Colonic mucosa (tissue), 4 donors: ENCODE data around the gene CEP76. TPM values are rescaled to one million over a fixed set of nuclear protein-coding genes. Genes with fewer than 3 reads are reported as not detected.

Experiments used
- DNase-seq: peaks from one replicate; pipeline ENCODE4 v3.0.0-alpha.2; 2020
- H3K27ac ChIP-seq: fragments of 200-600 bp; one replicate; pipeline ENCODE4 v1.8.0; 2021
- H3K27me3 ChIP-seq: fragments of 200-600 bp; one replicate; pipeline ENCODE4 v1.8.0; 2021
- H3K36me3 ChIP-seq: fragments of 200-600 bp; one replicate; pipeline ENCODE4 v1.8.0; 2021
- H3K4me1 ChIP-seq: fragments of 200-600 bp; one replicate; pipeline ENCODE4 v1.8.0; 2021; ENCODE audit warnings: mild to moderate bottlenecking
- H3K4me3 ChIP-seq: fragments of 200-600 bp; one replicate; pipeline ENCODE4 v1.8.0; 2021
- H3K9ac ChIP-seq, 2 donors: one replicate each; pipeline ENCODE4 v1.7.0; 2013; ENCODE audit warnings: control low read depth in 2 of 2, low read depth in 2 of 2, low read length in 2 of 2
- H3K9me3 ChIP-seq: fragments of 200-600 bp; one replicate; pipeline ENCODE4 v1.8.0; 2021
- intact Hi-C: fragments of 100-400 bp; cut with DNase I; formaldehyde crosslinking; loops from one replicate; pipeline ENCODE4 v1.14.1; 2022
- total RNA-seq, 2 donors: library from RNA; stranded (reverse); fragmentation: NEBNext Ultra II Directional in 1 of 2; extraction: Animal tissue kit (Norgen Biotek cat#: 25700) in 1 of 2; gene quantifications; one replicate each; pipeline ENCODE4 v1.2.1, GENCODE V29; 2021
- TF ChIP-seq, protein P1 (sequence below): fragments of 200-600 bp; IDR thresholded peaks from one replicate; pipeline ENCODE4 v1.8.0; 2022; ENCODE audit warnings: antibody characterized with exemption, mild to moderate bottlenecking
- donor health status: healthy.
- donor health status: DM: no; HTN: no; CAD: no.
- donor health status: DM: no; HTN: no; CAD: no.

The CEP76 gene
- total RNA-seq, 2 donors from 2014 or later, result 4.7 to 10.7 TPM

- Histone ChIP-seq H3K27ac (no peak overlapping the region), H3K9ac (no peak overlapping the region), H3K36me3 (no peaks in the 10 kb centered on the region), H3K4me3 (no peak overlapping the region), H3K27me3 (no peaks in the 10 kb centered on the region), H3K4me1 (no peaks in the 10 kb centered on the region), H3K9me3 (no peaks in the 10 kb centered on the region)
- TF ChIP-seq, protein P1, sequence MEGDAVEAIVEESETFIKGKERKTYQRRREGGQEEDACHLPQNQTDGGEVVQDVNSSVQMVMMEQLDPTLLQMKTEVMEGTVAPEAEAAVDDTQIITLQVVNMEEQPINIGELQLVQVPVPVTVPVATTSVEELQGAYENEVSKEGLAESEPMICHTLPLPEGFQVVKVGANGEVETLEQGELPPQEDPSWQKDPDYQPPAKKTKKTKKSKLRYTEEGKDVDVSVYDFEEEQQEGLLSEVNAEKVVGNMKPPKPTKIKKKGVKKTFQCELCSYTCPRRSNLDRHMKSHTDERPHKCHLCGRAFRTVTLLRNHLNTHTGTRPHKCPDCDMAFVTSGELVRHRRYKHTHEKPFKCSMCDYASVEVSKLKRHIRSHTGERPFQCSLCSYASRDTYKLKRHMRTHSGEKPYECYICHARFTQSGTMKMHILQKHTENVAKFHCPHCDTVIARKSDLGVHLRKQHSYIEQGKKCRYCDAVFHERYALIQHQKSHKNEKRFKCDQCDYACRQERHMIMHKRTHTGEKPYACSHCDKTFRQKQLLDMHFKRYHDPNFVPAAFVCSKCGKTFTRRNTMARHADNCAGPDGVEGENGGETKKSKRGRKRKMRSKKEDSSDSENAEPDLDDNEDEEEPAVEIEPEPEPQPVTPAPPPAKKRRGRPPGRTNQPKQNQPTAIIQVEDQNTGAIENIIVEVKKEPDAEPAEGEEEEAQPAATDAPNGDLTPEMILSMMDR, result no peak
- DNase-seq, result no peak
- intact Hi-C loops, result loop anchor here (5.0 kb wide), 2 partner anchors 150 to 190 kb away; no protein-coding TSS in a partner anchor
These were observed 39.9 kb upstream of the CEP76 start for GRCh38 chr18:12742453-12742852.

- intact Hi-C loops, result loop anchor here (5.0 kb wide), 2 partner anchors 151 to 191 kb away; no protein-coding TSS in a partner anchor
- Histone ChIP-seq H3K4me3 (no peak overlapping the region), H3K27ac (no peak overlapping the region), H3K9me3 (no peaks in the 10 kb centered on the region), H3K36me3 (no peaks in the 10 kb centered on the region), H3K9ac (no peak overlapping the region), H3K27me3 (no peaks in the 10 kb centered on the region), H3K4me1 (no peaks in the 10 kb centered on the region)
- no peak for DNase-seq
- TF ChIP-seq, protein P1, result no peak
These were observed 38.8 kb upstream of the CEP76 start for GRCh38 chr18:12741351-12741750.

GRCh38 chr18:12737243-12737902 is 34.9 kb upstream of the CEP76 start:
- intact Hi-C loops, result no loop called here
- Histone ChIP-seq H3K4me3 (no peak overlapping the region), H3K9ac (no peak overlapping the region), H3K27me3 (no peaks in the 10 kb centered on the region), H3K4me1 (no peaks in the 10 kb centered on the region), H3K27ac (no peak overlapping the region), H3K36me3 (no peaks in the 10 kb centered on the region), H3K9me3 (no peaks in the 10 kb centered on the region)
- TF ChIP-seq, protein P1, result no peak
- no peak for DNase-seq

GRCh38 chr18:12726774-12727550 is 24.4 kb upstream of the CEP76 start:
- TF ChIP-seq, protein P1, result peak; percentile 75
- DNase-seq, result peak; percentile 74
- Histone ChIP-seq H3K36me3 (peaks cover 8% of the 10 kb centered on the region), H3K9ac (no peak overlapping the region), H3K9me3 (no peaks in the 10 kb centered on the region), H3K4me1 (no peaks in the 10 kb centered on the region), H3K27ac (no peak overlapping the region), H3K27me3 (no peaks in the 10 kb centered on the region), H3K4me3 (no peak overlapping the region)
- intact Hi-C loops, result loop anchor here (5.0 kb wide), 2 partner anchors 165 to 205 kb away; no protein-coding TSS in a partner anchor

- no peak overlapping the region for H3K27ac ChIP-seq
- H3K9me3 ChIP-seq, result no peaks in the 10 kb centered on the region
- no peak overlapping the region for H3K4me3 ChIP-seq
- intact Hi-C loops, result loop anchor here (5.0 kb wide), 2 partner anchors 166 to 206 kb away; no protein-coding TSS in a partner anchor
- no peak overlapping the region for H3K9ac ChIP-seq
- no peak for DNase-seq
- H3K4me1 ChIP-seq, result no peaks in the 10 kb centered on the region
- H3K27me3 ChIP-seq, result no peaks in the 10 kb centered on the region
- TF ChIP-seq, protein P1, result no peak
- H3K36me3 ChIP-seq, result peaks cover 8% of the 10 kb centered on the region
These were observed 23.8 kb upstream of the CEP76 start for GRCh38 chr18:12726331-12726730.
